ENCODE measurements around the gene ALG6.
"Not testable (repeated sequence)": the region's sequence is repeated elsewhere in the genome, so short reads cannot be mapped to it uniquely, and the experiment has no call there.

The ALG6 gene

DNA sequence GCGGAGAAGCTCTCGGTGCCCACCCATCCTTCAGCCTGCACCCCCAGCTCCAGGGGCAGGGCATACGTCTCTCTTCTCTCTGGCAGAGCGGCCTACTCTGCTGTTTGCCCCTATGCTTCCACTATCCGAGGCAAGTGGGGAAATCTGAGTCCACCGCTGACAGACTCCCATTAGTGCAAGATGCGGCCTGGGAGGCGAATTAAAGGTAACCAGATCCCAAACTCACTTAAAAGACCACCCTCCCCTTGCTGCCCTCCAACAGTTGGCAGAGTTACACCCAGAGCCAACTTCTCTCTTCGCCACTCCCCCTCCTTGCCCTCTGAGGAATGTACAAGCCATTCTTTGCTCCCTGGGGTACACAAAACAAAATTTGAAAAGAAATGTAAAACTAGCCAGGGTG is 38.6 kb upstream of the ALG6 start:
- no peak for DNase-seq (ENCODE audit: low read depth in 2 of 2)

DNA sequence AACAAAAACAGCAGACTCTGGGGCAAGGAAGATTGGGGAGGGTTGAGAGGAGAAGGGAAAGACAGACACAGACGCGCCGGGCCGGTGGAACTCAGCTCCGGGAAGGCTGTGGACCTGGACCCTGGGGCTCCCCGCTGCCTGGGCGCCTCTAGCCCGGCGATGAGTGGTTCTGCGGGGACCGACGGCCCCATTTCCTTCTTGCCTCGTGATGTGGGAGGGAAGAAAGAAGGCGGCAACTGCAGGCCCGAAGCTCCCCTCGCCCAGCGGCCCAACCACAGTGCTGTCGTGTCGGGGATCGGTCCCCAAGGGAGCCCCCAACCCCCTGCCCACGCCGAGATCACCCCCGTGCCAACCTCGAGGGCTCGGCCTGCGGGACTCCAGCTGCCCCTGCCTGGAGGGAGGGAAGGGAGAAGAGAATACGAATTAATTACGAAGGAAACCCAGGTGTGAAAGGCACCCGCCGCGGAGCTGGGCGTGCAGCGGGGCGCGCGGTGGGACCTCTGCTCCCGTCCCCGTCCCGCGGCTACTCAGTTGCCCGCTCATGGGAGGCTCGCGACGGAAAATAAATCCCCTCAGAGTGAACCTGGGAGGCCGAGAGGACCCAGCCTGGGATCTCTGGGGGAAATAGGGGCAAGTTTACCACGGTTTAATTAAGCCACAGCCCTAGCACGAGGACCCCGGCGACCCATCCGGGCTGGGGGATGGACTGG is 37.7 kb upstream of the ALG6 start:
- no peak for DNase-seq (ENCODE audit: low read depth in 2 of 2)

DNA sequence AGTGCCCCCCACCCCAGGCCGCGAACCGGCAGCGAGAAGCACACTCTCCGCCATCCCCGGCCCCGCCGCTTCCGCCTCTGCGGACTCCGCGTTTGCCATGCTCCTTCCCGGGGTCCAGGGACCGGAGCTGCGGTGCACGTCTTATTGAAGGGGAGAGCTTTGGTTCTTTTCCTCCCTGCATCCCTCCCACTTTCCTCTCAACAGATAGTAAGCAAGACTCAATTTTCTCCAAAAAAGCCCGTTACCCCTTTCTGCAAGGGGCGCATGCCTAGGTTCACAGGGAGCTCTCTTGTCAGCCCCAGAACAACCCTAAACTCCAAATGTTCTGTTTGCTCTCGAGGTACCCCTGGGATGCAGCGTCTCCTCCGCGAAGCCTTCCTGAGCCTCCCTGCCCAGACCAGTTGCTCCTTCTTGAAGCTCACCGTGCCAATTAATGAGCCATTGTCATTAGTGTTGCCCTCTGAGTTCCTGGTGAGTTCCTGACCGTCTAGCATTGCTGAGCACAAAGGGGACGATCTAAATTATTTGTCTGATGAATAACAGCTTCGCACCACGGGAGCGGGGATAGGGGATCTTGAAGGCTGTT is 37.0 kb upstream of the ALG6 start:
- DNase-seq (ENCODE audit: low read depth in 2 of 2), result no peak

DNA sequence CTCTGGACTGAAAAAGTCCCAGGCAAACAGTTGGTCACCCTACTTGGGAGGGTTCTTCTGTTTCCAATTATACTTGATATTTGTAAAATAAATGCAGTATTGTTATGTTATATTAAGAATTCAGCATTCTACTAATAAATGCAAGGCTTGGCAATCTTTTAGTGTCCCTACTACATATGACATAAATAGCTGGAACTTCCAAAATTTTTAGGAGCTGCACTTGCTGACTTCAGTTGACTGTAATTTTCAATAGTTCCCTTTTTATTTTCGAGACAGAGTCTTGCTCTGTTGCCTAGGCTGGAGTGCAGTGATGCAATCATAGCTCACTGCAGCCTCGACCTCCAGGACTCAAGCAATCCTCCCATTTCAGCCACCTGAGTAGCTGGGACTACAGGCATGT is 25.0 kb upstream of the ALG6 start:
- DNase-seq (ENCODE audit: low read depth in 2 of 2), result no peak

DNA sequence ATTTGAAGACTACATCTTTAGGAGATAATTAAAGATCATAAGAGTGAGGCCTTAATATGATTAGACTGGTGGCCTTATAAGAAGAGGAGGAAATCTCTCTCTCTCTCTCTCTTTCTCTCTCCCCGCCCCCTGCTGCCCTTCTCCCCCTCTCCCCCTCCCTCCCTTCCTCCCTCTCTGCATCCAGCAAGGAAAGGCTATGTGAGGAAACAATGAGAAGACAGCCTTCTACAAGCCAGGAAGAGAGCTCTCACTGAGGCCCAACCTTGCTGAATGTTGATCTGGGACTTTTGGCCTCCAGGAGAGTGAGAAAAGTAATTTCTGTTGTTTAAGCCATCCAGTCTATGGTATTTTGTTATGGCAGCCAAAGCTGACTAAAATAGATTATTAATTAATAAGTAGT is 23.5 kb upstream of the ALG6 start:
- DNase-seq (ENCODE audit: low read depth in 2 of 2), result no peak

DNA sequence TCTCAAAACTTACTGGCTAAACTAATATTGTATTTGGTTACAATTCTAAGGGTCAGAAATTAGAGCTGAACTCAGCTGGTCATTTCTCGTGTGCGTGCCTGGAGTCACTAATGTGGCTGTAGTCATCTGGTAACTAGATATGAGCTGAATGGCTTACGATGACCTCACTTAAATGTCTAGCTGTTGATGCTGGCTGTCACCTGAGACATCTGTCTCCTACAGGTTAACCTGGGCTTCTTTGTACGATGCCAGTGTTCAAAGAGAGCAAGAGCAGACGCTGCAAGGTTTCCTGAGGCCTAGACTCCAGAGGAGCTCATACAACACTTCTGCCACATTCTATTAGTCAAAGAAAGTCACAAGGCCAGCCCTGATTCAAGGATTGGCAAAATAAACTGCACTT is 17.1 kb upstream of the ALG6 start:
- DNase-seq (ENCODE audit: low read depth in 2 of 2), result no peak

DNA sequence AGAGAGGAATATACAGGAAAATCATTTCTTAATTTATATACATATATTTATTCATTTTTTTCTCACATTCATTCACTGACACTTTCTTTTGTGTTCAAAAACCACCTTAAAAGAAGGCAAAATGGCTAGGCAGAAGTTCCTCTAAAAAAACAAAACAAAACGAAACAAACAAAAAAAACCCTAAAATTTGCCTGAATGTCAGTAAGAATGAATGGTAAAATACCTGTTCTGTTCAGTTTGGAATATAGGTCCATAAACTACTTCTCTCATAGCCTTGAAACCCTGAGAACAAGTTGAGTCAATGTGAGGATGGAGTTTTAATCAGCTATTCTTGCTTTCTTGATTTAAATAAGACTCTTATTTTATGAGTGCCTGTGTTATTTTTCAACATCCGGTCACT is 14.7 kb upstream of the ALG6 start:
- DNase-seq (ENCODE audit: low read depth in 2 of 2), result no peak

DNA sequence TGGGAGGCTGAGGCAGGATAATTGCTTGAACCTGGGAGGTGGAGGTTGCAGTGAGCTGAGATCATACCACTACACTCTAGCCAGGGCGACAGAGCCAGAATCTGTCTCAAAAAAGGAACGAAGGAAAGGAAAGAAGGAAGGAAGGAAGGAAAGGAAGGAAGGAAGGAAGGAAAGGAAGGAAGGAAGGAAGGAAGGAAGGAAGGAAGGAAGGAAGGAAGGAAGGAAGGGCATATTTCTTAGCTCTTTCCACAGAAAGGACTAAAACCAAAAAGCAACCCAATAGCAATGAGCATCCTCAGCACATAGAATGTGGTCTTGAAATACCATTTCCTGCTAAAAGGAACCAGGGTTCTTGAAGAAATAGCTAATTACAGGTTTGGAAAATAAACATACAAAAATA is 11.2 kb upstream of the ALG6 start:
- DNase-seq (ENCODE audit: low read depth in 2 of 2), result not testable (repeated sequence)

DNA sequence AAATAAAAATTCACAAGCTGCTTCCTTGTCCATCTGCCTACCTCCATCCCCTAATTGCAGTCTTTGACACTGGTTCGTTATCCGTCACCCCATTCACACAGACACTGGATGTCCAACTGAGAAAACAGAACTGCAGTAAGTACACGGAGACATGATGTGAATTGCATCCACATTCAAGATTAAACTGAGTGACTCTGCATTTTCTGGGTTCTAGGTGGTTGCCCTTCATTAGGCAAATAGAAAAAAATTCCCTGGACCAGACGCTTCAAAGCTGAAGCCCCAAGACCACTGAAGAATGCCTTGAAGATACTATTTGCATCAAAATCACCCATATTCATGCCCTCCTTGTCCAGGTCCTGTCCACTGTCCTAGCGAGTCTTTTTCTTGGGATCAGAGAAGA is 7.9 kb upstream of the ALG6 start:
- DNase-seq (ENCODE audit: low read depth in 2 of 2), result no peak

DNA sequence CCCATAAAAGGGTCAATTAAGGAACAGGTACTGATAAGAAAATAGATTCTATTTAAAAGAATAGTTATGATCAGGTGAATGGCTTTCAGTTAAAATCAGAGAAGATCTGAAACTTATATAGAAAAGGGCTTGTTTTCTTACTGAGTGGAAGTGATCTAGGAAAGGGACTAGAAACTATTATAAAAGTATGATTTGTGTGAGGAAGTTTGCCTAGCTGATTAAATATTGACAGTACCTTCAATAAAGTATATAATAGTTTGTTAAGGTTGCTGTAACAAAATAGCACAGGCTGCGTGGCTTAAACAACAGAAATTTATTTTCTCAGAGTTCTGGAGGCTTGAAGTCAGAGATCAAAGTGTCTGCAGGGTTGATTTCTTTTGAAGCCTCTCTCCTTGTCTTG is 5.4 kb upstream of the ALG6 start:
- no peak for DNase-seq (ENCODE audit: low read depth in 2 of 2)

DNA sequence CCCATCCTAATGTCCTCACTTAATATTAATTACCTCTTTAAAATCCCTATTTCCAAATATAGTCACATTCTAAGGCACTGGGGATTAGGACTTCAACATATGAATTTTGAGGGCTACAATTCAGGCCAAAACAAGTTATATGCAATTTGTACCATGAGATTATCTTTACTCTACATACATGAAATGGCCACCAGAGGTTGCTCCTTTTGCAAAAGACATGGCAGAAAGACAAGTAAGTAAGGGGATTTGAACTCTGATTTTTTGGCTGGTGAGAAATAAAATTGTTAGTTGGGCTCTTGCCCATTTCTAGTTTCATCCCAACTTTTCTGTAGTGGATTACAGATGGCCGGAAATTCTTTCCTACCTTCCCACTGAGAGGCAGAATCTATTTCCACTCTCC is 4.8 kb upstream of the ALG6 start:
- DNase-seq (ENCODE audit: low read depth in 2 of 2), result no peak

DNA sequence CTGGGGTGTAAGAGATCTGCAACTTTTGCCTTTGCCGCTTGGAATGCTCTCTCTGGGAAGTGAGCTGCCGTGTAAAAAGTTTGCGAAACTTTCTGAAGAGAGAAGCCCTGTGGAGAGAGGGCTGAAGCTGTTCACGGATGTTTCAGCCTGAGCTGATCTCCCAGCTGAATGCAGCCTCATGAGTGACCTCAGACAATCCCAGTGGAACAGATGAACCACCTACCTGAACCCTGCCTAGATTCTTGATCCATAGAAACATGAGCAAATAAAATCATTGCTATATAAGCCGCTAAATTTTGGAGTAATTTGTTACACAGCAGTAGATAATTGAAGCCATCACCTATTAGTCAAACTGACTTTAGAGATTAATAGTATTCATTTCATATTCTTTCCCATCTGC is 4.4 kb upstream of the ALG6 start:
- DNase-seq (ENCODE audit: low read depth in 2 of 2), result no peak

DNA sequence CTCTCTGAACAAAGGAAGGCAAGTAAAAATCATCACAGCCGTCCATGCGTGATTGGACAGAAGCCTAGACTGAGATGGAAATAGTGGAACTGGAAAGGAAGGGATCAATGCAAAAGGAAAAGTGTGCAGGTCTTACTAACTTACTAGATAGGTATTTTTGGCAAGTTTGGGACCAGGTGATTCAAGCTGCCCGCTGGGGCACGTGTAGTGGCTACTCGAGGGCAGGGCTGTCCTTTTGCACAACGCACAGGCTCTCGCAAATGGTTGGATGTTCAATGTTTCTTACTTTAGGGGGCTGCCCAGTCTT is 566 bp upstream of the ALG6 start:
- DNase-seq (ENCODE audit: low read depth in 2 of 2), result no peak

DNA sequence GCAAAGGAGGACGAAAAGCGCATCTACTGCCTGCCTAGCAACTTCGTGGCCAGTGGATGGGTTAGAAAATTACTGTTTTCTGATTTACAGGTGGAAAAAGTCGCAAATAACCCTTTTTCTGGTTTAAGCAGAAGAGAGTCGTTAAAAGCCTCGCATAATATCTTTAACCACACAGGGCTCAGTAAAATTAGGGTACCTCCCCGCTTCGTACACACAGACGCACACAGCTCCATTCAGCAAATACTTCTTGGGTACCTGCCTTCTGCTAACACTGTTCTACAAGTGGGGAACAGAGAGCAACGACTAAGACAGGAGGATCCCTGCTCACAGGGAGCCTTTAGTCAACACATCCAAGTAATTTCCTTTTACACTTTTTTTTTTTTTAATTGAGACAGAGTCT is 704 bp downstream of the ALG6 start:
- no peak for DNase-seq (ENCODE audit: low read depth in 2 of 2)

DNA sequence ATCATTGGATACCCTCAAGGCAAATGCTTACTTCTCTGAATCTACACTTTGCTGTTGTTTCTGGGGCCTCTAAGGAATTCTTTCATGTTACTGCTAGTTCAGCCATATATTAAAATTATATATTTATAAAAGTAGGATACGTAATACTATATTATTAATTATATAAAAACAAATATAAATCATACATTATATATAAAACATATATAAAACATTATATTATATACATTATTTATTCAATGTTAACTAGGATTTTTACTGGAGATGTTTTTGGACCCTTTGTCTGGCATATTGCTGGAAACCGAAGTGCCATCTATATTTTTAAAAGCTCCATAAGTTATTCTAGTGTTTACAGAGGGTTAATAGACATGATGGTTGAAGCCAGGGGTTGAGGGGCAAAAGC is 12.2 kb downstream of the ALG6 start:
- no peak for DNase-seq (ENCODE audit: low read depth in 2 of 2)

DNA sequence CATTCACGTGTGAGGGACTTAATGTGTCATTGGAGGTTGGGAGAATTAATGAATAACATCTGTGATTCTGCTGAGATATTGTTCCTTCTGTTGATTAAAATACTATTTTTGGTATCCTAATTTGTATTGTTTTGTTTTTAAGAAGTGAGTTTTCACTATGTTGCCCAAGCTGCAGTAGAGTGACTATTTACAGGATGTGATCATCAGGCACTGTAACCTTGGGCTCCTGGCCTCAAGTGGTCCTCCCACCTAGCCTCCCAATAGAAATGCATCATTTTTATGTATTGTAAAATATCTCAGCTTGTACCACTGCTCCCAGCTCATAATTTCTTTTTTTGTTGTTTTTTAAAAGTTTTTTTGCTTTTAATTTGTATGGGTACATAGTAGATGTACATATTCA is 14.3 kb downstream of the ALG6 start:
- DNase-seq (ENCODE audit: low read depth in 2 of 2), result no peak

DNA sequence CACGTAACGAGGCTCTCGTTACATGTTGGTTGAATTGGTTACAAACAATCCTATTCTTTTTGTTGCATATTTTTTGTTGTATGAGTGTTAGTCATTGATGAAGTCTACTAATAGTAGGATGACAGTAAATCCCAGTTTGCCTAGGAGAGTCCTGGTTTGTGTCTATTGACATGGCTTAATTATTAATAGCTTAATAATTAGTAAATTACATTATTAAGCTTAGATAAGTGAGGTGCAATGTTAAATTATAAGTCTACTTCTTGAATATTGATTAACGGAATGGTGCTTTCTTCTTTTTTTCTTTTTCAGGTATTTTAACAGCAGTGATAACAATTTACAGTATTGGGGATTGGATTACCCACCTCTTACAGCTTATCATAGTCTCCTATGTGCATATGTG is 34.5 kb downstream of the ALG6 start:
- no peak for DNase-seq (ENCODE audit: low read depth in 2 of 2)

DNA sequence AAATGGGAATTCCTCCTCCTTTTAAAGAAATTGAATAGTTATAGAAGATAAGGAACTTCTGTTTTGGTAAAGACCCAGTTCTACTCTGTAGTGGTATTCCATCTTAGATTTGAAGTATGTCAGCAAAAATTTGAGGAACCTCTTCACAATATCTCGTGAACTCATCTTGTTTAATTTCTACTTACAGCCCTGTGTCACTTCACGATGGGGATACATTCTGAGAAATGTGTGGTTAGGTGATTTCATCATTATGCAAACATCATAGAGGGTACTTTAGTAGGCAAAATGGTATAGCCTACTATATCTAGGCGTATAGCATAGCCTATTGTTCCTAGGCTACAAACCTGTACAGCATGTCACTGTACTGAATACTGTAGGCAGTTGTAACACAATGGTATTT is 36.0 kb downstream of the ALG6 start:
- no peak for DNase-seq (ENCODE audit: low read depth in 2 of 2)

DNA sequence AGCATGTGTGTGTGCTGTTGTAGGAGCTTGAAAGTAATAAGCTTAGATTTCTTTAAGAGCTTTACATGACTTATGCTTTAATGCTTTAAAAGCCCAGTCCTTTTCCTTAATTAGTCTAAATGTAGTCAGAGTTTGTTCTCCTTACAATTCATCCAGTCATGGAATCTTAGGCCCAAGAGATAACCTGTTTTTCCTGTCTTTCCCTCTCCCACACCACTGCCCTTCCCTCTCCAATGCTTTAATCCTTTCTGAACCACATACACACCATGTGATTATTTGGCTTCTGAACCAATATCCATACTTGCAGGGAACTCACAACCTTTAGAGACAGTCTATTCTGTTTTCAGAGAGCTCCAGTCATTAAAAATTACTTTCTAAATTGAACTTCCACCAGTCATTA is 37.6 kb downstream of the ALG6 start:
- DNase-seq (ENCODE audit: low read depth in 2 of 2), result no peak

DNA sequence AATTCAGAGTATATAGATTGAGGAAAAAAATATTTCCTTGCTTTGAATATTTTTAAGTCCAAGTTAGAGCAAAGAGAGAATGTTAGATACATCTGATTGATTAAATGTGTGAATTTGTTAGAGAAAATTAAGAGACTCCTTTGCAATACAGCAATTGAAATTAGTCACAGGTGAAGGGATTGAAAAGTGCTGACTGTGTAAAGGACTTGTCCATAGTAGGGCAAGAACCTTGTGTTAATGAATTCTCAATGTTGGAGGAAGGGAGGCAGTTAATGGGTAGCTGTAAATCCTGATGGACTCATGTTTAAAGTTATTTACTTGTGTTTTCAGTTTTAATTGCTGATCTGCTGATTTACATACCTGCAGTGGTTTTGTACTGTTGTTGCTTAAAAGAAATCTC is 38.6 kb downstream of the ALG6 start:
- no peak for DNase-seq (ENCODE audit: low read depth in 2 of 2)

DNA sequence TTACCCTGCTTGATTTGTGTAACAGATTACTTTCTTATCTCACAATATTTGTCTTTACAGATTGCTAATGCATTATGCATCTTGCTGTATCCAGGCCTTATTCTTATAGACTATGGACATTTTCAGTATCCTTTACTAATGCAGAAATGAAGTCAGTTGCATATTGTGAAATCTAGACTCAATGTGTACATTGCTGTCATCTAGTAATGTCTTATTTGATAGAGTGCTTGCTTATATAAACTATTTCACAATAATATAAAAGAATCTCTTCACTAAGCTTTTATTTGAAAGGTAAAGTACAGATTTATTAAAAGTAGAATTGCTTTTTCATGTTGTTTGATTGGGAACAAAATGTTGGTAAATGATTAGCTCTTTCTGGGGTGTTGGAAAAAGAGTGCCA is 39.6 kb downstream of the ALG6 start:
- DNase-seq (ENCODE audit: low read depth in 2 of 2), result no peak

DNA sequence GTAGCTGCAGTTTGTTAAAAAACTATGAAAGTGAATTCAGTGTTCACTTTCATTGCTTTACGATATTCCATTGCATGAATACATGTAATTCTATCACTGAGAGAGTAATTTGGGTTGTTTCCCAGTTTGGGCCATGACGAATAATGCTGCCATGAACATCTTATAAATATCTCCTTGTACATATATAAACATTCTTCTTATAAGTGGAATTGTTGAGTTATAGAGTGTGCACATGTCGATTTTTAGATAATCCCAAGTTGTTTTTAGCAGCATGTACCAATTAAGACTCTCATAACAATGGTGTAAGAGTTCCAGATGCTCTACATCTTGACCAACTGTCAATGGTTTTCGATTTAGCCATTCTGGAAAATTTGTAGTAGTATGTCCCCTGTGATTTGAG is 40.9 kb downstream of the ALG6 start:
- no peak for DNase-seq (ENCODE audit: low read depth in 2 of 2)

DNA sequence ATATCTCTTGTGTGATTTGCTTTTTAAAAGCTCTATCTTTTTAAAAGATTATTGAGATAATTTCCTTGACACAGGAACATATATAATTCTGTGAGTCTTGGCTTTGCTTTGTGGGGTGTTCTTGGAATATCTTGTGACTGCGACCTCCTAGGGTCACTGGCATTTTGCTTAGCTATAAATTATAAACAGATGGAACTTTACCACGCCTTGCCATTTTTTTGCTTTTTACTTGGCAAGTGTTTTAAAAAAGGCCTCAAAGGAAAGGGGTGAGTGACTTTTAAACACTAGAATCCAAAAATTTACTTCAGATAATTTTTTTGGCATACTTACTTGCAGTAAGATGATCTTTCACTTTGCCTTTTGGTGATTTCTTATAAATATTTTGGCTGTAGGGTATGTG is 43.6 kb downstream of the ALG6 start:
- no peak for DNase-seq (ENCODE audit: low read depth in 2 of 2)

DNA sequence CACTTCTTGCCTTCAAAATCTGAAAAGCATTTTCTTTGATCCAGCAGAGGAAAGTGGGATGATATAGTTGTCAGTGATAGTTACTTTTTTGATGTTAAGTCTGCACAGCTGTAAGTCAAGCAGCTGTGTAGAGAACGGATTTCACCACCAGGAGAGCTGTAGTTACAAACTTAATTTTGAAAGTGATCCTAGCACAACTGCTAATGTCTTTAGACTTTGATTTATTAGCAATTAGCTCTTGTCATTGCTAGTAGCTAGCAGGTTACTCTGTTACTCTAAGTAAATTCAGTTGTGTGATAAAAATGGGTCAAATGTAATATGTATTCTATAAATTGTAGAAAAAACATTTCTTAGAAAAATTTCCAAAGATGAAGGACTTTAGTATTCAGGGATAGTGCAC is 46.0 kb downstream of the ALG6 start:
- DNase-seq (ENCODE audit: low read depth in 2 of 2), result no peak

Measured in stimulated activated CD4-positive, alpha-beta T cell treated with anti-CD3 and anti-CD28 coated beads, Interleukin-15, amount 100 ng/mL, for 48 hours (primary cell).